Measurements from ENCODE around the gene ABCC1. TPM values are rescaled to one million over a fixed set of nuclear protein-coding genes. Genes with fewer than 3 reads are reported as not detected.

The ABCC1 gene
- total and polyA plus RNA-seq, 12 donors = 6.1 to 32.8 (median 21.6) TPM

- ATAC-seq = no peak
- Histone ChIP-seq H3K27ac (no peak overlapping the region), H3K36me3 (peaks cover 0 to 100% (median 57%) of the 10 kb centered on the region in 9 donors), H3K27me3 (no peaks in the 10 kb centered on the region), H3K4me1 (no peaks in the 10 kb centered on the region), H3K4me3 (no peak overlapping the region), H3K9me3 (no peaks in the 10 kb centered on the region)
- no peak for DNase-seq
- TF ChIP-seq CTCF (IDR thresholded peaks at IDR 0.05) = no peak
- intact Hi-C loops (cut with DNase I) = loop anchor here in 2 of 10 donors (5.0 to 10.0 kb wide), 2 partner anchors 257 to 259 kb away; no protein-coding TSS in a partner anchor
- WGBS, 2 donors = 96 to 98% methylated on average over 21 of the region's 21 CpGs
These were observed 184.7 kb downstream of the ABCC1 start for GRCh38 chr16:16133943-16134604.

GRCh38 chr16:16136588-16136987, 187.2 kb downstream of the ABCC1 start:
- Histone ChIP-seq H3K4me3 (no peak overlapping the region), H3K27ac (no peak overlapping the region), H3K27me3 (no peaks in the 10 kb centered on the region), H3K9me3 (no peaks in the 10 kb centered on the region), H3K36me3 (peaks cover 0 to 100% (median 63%) of the 10 kb centered on the region in 9 donors), H3K4me1 (no peaks in the 10 kb centered on the region)
- ATAC-seq (no peak), DNase-seq (no peak)
- WGBS, 2 donors = 96 to 99% methylated on average over 6 of the region's 6 CpGs
- TF ChIP-seq CTCF (IDR thresholded peaks at IDR 0.05) = no peak
- intact Hi-C loops (cut with DNase I) = loop anchor here in 2 of 10 donors (5.0 to 10.0 kb wide), 2 partner anchors 262 to 359 kb away; no protein-coding TSS in a partner anchor

- Histone ChIP-seq H3K27ac (no peak overlapping the region), H3K9me3 (no peaks in the 10 kb centered on the region), H3K36me3 (peaks cover 0 to 100% (median 61%) of the 10 kb centered on the region in 9 donors), H3K4me1 (no peaks in the 10 kb centered on the region), H3K4me3 (no peak overlapping the region), H3K27me3 (no peaks in the 10 kb centered on the region)
- ATAC-seq (no peak), DNase-seq (no peak)
- WGBS, 2 donors = 83% methylated on average over 8 of the region's 8 CpGs
- intact Hi-C loops (cut with DNase I) = loop anchor here in 2 of 10 donors (5.0 to 10.0 kb wide), 2 partner anchors 262 to 360 kb away; no protein-coding TSS in a partner anchor
- TF ChIP-seq CTCF (IDR thresholded peaks at IDR 0.05) = no peak
These were observed 187.7 kb downstream of the ABCC1 start for GRCh38 chr16:16137110-16137509.

- intact Hi-C loops (cut with DNase I) = loop anchor here in 2 of 10 donors (5.0 to 10.0 kb wide), 2 partner anchors 263 to 361 kb away; no protein-coding TSS in a partner anchor
- TF ChIP-seq CTCF (IDR thresholded peaks at IDR 0.05) = no peak
- no peak overlapping the region for H3K4me3 ChIP-seq
- H3K4me1 ChIP-seq = no peaks in the 10 kb centered on the region
- 97% methylated on average over 15 of the region's 15 CpGs for WGBS, 2 donors
- H3K27me3 ChIP-seq = no peaks in the 10 kb centered on the region
- H3K27ac ChIP-seq = no peak overlapping the region
- DNase-seq (no peak), ATAC-seq (no peak)
- H3K9me3 ChIP-seq = no peaks in the 10 kb centered on the region
- peaks cover 0 to 100% (median 60%) of the 10 kb centered on the region in 9 donors for H3K36me3 ChIP-seq
These were observed 188.7 kb downstream of the ABCC1 start for GRCh38 chr16:16138034-16138635.
